ENCODE results near the gene ING5.
"Not testable (repeated sequence)": the region's sequence is repeated elsewhere in the genome, so short reads cannot be mapped to it uniquely, and the experiment has no call there.

Gene ING5

GRCh38 chr2:241728627-241729026, 26.8 kb downstream of the ING5 start:
- Histone ChIP-seq H2AFZ (ENCODE audit: low read depth) (no peak overlapping the region), H3K4me2 (no peak overlapping the region), H3K27ac (no peak overlapping the region), H3K79me2 (ENCODE audit: insufficient read depth, low read depth) (no peaks in the 10 kb centered on the region), H3K4me1 (ENCODE audit: low read depth, poor library complexity, severe bottlenecking) (no peaks in the 10 kb centered on the region), H4K20me1 (ENCODE audit: insufficient read depth) (no peaks in the 10 kb centered on the region), H3K36me3 (ENCODE audit: insufficient read depth) (no peaks in the 10 kb centered on the region), H3K9ac (no peak overlapping the region), H3K27me3 (ENCODE audit: insufficient read depth, low read depth) (no peaks in the 10 kb centered on the region), H3K4me3 (IDR thresholded peaks at IDR 0.05; ENCODE audit: insufficient read depth, low read depth, low read length) (no peak overlapping the region)
- no peak for TF ChIP-seq CTCF (conservative IDR thresholded peaks at IDR 0.05; ENCODE audit: low read depth, low read length)

GRCh38 chr2:241729868-241730267, 28.0 kb downstream of the ING5 start:
- no peaks in the 10 kb centered on the region for H3K79me2 ChIP-seq (ENCODE audit: insufficient read depth, low read depth)
- TF ChIP-seq CTCF (conservative IDR thresholded peaks at IDR 0.05; ENCODE audit: low read depth, low read length): no peak
- no peaks in the 10 kb centered on the region for H3K36me3 ChIP-seq (ENCODE audit: insufficient read depth)
- H2AFZ ChIP-seq (ENCODE audit: low read depth): no peak overlapping the region
- H3K27me3 ChIP-seq (ENCODE audit: insufficient read depth, low read depth): no peaks in the 10 kb centered on the region
- peaks cover 4% of the 10 kb centered on the region for H3K4me1 ChIP-seq (ENCODE audit: low read depth, poor library complexity, severe bottlenecking)
- H3K4me2 ChIP-seq: no peak overlapping the region
- no peak overlapping the region for H3K4me3 ChIP-seq (IDR thresholded peaks at IDR 0.05; ENCODE audit: insufficient read depth, low read depth, low read length)
- no peak overlapping the region for H3K9ac ChIP-seq
- H3K27ac ChIP-seq: no peak overlapping the region
- no peaks in the 10 kb centered on the region for H4K20me1 ChIP-seq (ENCODE audit: insufficient read depth)

GRCh38 chr2:241730671-241731293, 28.9 kb downstream of the ING5 start:
- Histone ChIP-seq H3K79me2 (ENCODE audit: insufficient read depth, low read depth) (no peaks in the 10 kb centered on the region), H3K27me3 (ENCODE audit: insufficient read depth, low read depth) (no peaks in the 10 kb centered on the region), H3K4me2 (no peak overlapping the region), H3K27ac (no peak overlapping the region), H2AFZ (ENCODE audit: low read depth) (no peak overlapping the region), H3K36me3 (ENCODE audit: insufficient read depth) (no peaks in the 10 kb centered on the region), H4K20me1 (ENCODE audit: insufficient read depth) (no peaks in the 10 kb centered on the region), H3K9ac (no peak overlapping the region), H3K4me3 (IDR thresholded peaks at IDR 0.05; ENCODE audit: insufficient read depth, low read depth, low read length) (no peak overlapping the region), H3K4me1 (ENCODE audit: low read depth, poor library complexity, severe bottlenecking) (peaks cover 4% of the 10 kb centered on the region)
- no peak for TF ChIP-seq CTCF (conservative IDR thresholded peaks at IDR 0.05; ENCODE audit: low read depth, low read length)

- H3K79me2 ChIP-seq (ENCODE audit: insufficient read depth, low read depth); H2AFZ ChIP-seq (ENCODE audit: low read depth); H3K9ac ChIP-seq; H3K4me3 ChIP-seq (IDR thresholded peaks at IDR 0.05; ENCODE audit: insufficient read depth, low read depth, low read length); H3K4me1 ChIP-seq (ENCODE audit: low read depth, poor library complexity, severe bottlenecking); H3K27ac ChIP-seq; H3K36me3 ChIP-seq (ENCODE audit: insufficient read depth); H4K20me1 ChIP-seq (ENCODE audit: insufficient read depth); H3K4me2 ChIP-seq; H3K27me3 ChIP-seq (ENCODE audit: insufficient read depth, low read depth): not testable (repeated sequence)
- peak; percentile 47 for TF ChIP-seq CTCF (conservative IDR thresholded peaks at IDR 0.05; ENCODE audit: low read depth, low read length)
Observed at GRCh38 chr2:241732513-241733186, 30.8 kb downstream of the ING5 start.
